HEK293T (cell line): ENCODE data around the gene SIRT5.

Source experiments
- ARNT ChIP-seq: fragments of 450-650 bp; IDR thresholded peaks from 2 replicates; pipeline ENCODE4 v1.6.1; 2017; ENCODE audit warnings: mild to moderate bottlenecking
- ELF4 ChIP-seq: fragments of 450-650 bp; IDR thresholded peaks from 2 replicates; pipeline ENCODE4 v1.6.1; 2017; ENCODE audit warnings: antibody characterized with exemption
- L3MBTL2 ChIP-seq: fragments of 450-650 bp; conservative IDR thresholded peaks from 2 replicates; pipeline ENCODE4 v1.6.1; 2016; ENCODE audit warnings: mild to moderate bottlenecking
- SP1 ChIP-seq: fragments of 450-650 bp; IDR thresholded peaks from 2 replicates; pipeline ENCODE4 v1.6.1; 2017
- SUZ12 ChIP-seq: fragments of 450-650 bp; IDR thresholded peaks from 2 replicates; pipeline ENCODE4 v1.6.1; 2016; ENCODE audit warnings: mild to moderate bottlenecking
- TARDBP ChIP-seq: fragments of 450-650 bp; IDR thresholded peaks from 2 replicates; pipeline ENCODE4 v1.6.1; 2016
- TF ChIP-seq, protein P1 (sequence below): fragments of 450-650 bp; IDR thresholded peaks from 2 replicates; pipeline ENCODE4 v1.6.1; 2016

DNA sequence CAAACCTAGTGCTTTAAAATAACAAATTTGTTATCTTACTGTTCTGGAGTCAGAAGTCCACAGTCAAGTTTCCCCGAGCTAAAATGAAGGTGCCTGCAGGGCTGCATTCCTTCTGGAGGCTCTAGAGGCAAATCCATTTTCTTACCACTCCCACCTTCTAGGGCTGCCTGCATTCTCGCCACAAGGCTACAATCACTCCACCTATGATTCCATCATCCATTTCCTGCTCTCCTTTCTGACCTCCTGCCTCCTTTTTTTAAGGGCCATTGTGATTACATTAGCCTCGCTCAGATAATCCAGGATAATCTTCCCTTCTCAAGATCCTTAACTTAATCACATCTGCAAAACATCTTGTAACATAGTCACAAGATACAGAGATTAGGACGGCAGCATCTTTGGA, 42.4 kb upstream of the SIRT5 start:
- TF ChIP-seq L3MBTL2 (no peak), TARDBP (no peak), SUZ12 (no peak), SP1 (no peak), ARNT (no peak), ELF4 (no peak)
- TF ChIP-seq, protein P1, sequence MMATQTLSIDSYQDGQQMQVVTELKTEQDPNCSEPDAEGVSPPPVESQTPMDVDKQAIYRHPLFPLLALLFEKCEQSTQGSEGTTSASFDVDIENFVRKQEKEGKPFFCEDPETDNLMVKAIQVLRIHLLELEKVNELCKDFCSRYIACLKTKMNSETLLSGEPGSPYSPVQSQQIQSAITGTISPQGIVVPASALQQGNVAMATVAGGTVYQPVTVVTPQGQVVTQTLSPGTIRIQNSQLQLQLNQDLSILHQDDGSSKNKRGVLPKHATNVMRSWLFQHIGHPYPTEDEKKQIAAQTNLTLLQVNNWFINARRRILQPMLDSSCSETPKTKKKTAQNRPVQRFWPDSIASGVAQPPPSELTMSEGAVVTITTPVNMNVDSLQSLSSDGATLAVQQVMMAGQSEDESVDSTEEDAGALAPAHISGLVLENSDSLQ = no peak
